GDM1 (cell line): ENCODE data around the gene PRAC2.
A peak's percentile ranks its signal among the peaks of the same experiment; 100 is the strongest.

Source experiments
- DNase-seq: peaks from one replicate; lab custom pipeline; 2025; lab: John Stamatoyannopoulos, UW

Gene PRAC2

DNA sequence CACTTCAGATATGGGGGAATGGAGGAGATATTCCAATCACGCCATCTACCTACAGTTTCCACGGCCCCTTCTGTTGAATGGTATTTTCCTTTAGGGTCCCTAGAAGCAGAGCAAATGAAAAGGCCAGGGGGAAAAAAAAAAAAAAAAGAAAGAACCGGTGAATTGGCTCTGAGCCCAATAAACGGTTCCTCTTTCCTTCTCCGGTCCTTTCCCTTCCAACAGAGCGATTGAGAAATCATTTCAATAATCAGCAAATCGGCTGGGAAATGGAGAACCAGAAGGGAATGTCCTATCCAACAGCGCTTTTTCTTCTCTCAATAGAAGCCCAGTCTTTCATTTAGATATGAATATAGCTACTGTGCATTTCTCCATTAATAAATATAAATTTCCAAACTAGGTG is 32.4 kb downstream of the PRAC2 start:
- DNase-seq, result no peak

DNA sequence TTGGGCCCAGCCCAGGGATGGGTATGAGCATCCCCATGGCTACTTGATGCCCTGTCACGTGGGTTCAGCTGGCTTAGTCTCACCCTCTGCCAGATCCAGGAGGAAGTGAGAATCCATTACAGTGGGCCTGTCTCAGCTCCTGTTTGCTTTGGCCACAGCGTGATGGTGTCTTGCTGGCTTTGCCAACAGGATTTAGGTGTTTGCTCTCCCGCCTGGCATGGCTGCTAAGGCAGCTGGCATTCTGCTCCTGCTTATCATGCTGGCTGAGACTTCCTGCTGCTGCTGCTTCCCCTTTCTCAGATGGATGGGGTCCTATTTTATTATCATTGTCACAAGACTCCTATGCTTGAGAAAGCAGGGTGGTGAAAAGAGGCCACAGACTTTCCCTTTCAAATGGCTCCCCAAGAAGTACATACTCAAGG is 33.9 kb downstream of the PRAC2 start:
- peak; percentile 57 for DNase-seq

DNA sequence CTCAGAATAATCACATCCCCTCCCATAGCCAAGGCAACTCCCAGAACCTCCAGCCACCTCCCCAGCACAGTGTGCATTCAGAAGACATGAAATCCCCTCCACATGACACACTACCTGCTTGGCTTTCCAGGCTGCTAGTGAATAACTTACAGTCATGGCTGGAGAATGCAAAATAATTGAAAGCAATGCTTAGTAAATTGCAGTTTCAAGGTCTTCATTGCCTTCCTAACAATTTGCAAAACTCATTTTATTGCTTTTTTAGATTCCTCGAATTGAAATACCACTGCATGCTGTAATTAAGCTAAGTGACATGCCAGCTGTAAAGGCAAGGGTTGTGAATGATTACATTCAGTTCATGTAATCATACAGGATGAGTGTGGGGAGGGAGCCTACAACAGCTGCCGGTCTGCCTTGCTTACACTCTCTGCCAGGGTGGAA is 34.6 kb downstream of the PRAC2 start:
- DNase-seq, result no peak

DNA sequence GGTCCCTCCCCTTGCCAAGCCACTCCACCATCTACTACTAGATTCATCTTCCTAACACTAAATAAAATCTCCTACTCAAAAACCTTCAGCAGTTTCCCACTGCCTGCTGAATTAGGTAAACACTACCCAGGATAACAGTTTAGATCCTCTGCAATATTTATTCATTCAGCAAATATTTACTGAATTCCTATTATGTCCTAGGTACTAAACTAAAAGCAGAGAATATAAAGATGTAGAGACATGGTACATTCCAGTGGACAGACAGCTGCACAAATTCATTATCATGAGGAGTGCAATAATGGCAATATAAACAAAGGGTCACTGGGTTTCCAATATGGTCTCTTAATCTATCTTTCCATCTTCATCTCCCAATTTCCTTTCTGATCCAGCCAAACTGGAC is 36.3 kb downstream of the PRAC2 start:
- DNase-seq, result no peak

DNA sequence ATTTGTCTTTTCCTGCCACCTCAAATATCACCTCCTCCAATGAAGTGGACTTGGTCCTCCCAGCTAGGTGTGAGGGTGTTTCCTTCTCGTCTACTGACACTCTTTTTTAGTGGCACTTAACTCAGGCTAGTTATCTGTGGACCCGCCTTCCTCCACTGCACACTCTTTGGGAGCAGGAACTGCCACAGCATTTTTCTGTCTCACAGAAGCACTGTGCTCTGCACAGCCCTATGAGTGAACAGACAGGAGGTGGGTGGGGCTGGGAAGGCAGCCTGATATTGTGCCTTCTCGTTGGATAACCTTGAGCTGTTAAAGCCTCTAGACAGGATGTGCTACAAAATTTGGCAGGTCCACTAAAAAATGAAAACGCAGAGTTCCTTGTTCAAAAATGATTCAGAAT is 37.4 kb downstream of the PRAC2 start:
- no peak for DNase-seq

DNA sequence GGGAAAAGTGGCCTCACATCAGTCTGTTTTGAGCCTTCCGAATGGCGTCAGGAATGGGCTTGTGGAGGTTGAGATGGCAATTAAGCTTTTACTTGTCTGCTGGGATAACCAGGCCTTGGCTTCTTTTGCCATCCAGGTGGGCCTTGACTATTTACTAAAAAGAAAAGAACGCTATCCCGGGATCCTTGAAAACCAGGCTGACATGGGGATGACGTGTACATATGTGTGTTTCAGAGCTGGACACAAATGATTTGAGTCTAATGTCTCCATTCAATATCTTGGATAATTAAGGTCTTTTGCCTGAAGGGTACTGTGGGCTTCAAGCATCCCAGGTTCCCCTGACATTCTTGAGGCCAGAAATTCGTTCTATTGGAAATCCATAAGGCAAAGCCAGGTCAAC is 38.1 kb downstream of the PRAC2 start:
- DNase-seq, result no peak

DNA sequence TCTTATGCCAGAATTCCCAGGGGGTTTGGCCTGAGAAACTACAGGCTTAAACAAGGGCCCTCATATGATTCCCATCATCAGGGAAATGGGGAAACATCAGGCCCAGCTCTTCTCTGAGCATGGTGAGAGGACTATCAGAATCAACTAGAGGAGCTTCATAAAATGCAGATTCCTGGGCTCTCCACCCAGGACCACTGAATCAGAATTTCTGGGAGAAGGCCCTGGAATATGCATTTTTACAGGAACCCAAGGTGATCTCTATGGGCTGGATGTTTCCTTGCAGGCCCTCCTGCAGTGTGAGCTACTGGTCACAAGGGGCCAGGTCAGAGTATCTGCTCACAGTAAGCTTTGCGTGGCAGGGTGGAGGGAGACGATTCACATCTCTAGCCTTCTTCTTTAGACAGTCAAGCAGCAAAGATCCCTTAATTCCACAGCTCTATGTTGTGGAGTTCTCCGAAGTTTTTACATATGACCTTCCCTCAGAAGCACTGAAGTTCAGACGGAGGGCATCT is 44.3 kb downstream of the PRAC2 start:
- no peak for DNase-seq

DNA sequence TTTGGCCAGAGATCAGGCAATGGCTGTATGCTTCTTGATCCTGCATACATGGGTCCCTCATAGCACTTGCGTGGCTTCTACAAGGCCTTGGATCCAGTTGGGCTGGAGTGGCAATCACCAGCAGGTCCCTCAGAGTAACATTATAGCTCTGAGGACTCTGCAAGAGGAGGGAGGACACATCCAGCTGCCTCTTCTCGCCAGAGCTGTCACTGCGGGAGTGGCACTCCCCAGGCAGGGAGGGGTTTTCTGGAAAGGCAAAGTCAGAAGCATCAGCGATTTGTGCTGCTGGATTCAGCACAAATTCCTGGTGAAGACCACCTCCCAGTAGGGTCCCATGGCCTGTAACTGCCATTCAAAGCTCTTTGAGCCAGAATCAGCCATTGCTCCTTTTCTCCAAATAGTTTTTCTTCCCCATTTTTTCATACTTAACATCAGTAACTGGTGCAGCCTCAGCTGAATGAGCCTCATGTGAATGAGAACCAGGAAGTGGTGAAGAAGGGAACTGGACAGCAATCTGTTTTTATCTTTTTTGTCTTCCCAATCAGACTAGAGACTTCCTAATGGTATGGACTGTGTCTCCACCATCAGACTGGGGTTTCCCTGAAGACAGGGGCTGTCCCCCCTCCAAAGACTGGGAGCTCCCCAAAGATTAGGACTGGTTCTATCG is 46.2 kb downstream of the PRAC2 start:
- DNase-seq, result no peak

DNA sequence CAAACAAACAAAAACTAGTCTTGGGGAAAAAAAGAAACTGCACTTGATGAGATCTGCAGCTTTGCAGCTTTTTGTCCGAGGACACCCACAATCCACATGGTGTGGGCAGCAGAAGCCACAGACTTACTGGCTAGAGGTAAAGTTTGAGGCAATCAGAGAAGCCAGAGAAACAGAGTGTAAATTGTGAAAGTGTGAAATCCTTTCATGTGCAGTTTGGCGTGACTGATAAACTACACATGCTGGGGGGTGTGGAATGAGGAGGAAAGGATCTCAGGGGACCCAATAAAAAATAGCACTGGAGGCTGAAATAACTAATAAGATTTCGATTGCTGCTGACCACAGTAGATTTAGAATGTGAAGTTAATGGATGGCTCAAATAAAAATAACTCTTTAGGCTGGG is 48.0 kb downstream of the PRAC2 start:
- DNase-seq, result no peak

DNA sequence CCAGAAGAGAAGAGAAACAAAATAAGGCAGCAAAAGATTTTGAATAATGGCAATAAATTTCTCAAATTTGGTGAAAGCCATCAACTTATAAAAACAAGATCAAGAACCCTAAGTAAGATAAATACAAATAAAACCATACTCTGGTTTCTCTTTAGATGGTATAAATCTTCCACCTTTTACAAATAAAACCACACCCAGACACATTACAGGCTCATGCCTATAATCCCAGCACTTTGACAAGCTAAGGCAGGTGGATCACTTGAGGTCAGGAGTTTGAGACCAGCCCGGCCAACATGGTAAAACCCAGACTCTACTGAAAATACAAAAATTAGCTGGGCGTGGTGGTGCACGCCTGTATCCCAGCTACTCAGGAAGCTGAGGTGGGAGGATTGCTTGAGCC is 50.3 kb downstream of the PRAC2 start:
- DNase-seq, result no peak
